KMS-11 (cell line): Measurements from ENCODE around the gene MRTFA.

Experiments
- H2AFZ ChIP-seq: fragments of 200-600 bp; sonication (generic); 2 replicates; pipeline ENCODE4 v1.6.1; 2016; ENCODE audit warnings: antibody characterized with exemption, mixed run types, low read depth
- H3K27ac ChIP-seq: fragments of 200-600 bp; sonication (generic); 2 replicates; pipeline ENCODE4 v1.6.1; 2016; ENCODE audit warnings: mild to moderate bottlenecking, mixed run types
- H3K27me3 ChIP-seq: fragments of 200-600 bp; sonication (generic); 2 replicates; pipeline ENCODE4 v1.6.1; 2017; ENCODE audit warnings: mild to moderate bottlenecking, low read depth, mixed run types, moderate library complexity; ENCODE audit not compliant: insufficient read depth
- H3K36me3 ChIP-seq: fragments of 200-600 bp; sonication (generic); 2 replicates; pipeline ENCODE4 v1.6.1; 2017; ENCODE audit warnings: mild to moderate bottlenecking, mixed run types; ENCODE audit not compliant: insufficient read depth
- H3K4me1 ChIP-seq: fragments of 200-600 bp; sonication (generic); 2 replicates; pipeline ENCODE4 v1.6.1; 2016; ENCODE audit warnings: mild to moderate bottlenecking, low read depth, mixed run types; ENCODE audit not compliant: poor library complexity, severe bottlenecking
- H3K4me2 ChIP-seq: fragments of 200-600 bp; sonication (generic); 2 replicates; pipeline ENCODE4 v1.7.0; 2016; ENCODE audit warnings: mild to moderate bottlenecking, mixed run types
- H3K4me3 ChIP-seq: fragments of 200-600 bp; sonication (generic); IDR thresholded peaks from 2 replicates; pipeline ENCODE4 v1.6.1; 2017; ENCODE audit warnings: low read depth, low read length, mixed read lengths; ENCODE audit not compliant: insufficient read depth
- H3K79me2 ChIP-seq: fragments of 200-600 bp; sonication (generic); 2 replicates; pipeline ENCODE4 v1.6.1; 2016; ENCODE audit warnings: low read depth, mixed run types; ENCODE audit not compliant: insufficient read depth
- H3K9ac ChIP-seq: fragments of 200-600 bp; sonication (generic); 2 replicates; pipeline ENCODE4 v1.6.1; 2016; ENCODE audit warnings: mild to moderate bottlenecking, mixed run types
- H4K20me1 ChIP-seq: fragments of 200-600 bp; sonication (generic); 2 replicates; pipeline ENCODE4 v1.6.1; 2016; ENCODE audit warnings: mild to moderate bottlenecking, mixed run types; ENCODE audit not compliant: insufficient read depth
- TF ChIP-seq, protein P1 (sequence below): fragments of 200-600 bp; sonication (generic); conservative IDR thresholded peaks from 2 replicates; pipeline ENCODE4 v1.6.1; 2017; ENCODE audit warnings: low read depth, mild to moderate bottlenecking, antibody characterized with exemption, low read length, moderate library complexity, mixed read lengths

Gene MRTFA

GRCh38 chr22:40519284-40519947, 117.1 kb downstream of the MRTFA start:
- Histone ChIP-seq H2AFZ (no peak overlapping the region), H3K27me3 (no peaks in the 10 kb centered on the region), H3K79me2 (no peaks in the 10 kb centered on the region; the same call in 1 of the 2 replicates), H3K4me1 (peaks cover 10% of the 10 kb centered on the region), H4K20me1 (no peaks in the 10 kb centered on the region), H3K9ac (no peak overlapping the region), H3K4me3 (no peak overlapping the region), H3K36me3 (no peaks in the 10 kb centered on the region), H3K4me2 (no peak overlapping the region; the same call in 1 of the 2 replicates), H3K27ac (no peak overlapping the region)
- TF ChIP-seq, protein P1, sequence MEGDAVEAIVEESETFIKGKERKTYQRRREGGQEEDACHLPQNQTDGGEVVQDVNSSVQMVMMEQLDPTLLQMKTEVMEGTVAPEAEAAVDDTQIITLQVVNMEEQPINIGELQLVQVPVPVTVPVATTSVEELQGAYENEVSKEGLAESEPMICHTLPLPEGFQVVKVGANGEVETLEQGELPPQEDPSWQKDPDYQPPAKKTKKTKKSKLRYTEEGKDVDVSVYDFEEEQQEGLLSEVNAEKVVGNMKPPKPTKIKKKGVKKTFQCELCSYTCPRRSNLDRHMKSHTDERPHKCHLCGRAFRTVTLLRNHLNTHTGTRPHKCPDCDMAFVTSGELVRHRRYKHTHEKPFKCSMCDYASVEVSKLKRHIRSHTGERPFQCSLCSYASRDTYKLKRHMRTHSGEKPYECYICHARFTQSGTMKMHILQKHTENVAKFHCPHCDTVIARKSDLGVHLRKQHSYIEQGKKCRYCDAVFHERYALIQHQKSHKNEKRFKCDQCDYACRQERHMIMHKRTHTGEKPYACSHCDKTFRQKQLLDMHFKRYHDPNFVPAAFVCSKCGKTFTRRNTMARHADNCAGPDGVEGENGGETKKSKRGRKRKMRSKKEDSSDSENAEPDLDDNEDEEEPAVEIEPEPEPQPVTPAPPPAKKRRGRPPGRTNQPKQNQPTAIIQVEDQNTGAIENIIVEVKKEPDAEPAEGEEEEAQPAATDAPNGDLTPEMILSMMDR: no peak

DNA sequence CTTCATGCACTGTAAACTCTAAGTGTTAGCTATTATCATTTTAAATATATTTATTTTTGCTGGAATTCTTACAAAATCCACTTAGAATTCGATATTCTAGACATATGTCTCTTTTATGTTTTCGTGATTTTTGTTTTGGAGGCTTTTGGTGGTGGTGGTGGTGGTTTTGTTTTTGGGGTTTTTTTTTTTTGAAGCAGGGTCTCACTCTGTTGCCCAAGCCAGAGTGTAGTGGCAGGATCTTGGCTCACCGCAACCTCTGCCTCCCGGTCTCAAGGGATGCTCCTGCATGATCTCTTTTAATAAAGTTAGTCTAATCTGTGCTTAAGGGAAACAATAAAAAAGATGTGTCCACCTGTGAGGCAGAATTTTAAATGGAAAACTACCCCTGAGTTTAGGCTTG, 117.7 kb downstream of the MRTFA start:
- Histone ChIP-seq H3K4me2 (no peak overlapping the region), H2AFZ (no peak overlapping the region), H3K27me3 (no peaks in the 10 kb centered on the region), H3K4me3 (no peak overlapping the region), H3K9ac (no peak overlapping the region), H3K36me3 (no peaks in the 10 kb centered on the region), H3K79me2 (no peaks in the 10 kb centered on the region; the same call in 1 of the 2 replicates), H4K20me1 (no peaks in the 10 kb centered on the region), H3K27ac (no peak overlapping the region), H3K4me1 (peaks cover 10% of the 10 kb centered on the region)
- TF ChIP-seq, protein P1: no peak

GRCh38 chr22:40517631-40518030, 118.9 kb downstream of the MRTFA start:
- H3K9ac ChIP-seq: no peak overlapping the region
- H2AFZ ChIP-seq: no peak overlapping the region
- H3K36me3 ChIP-seq: no peaks in the 10 kb centered on the region
- H3K27ac ChIP-seq: no peak overlapping the region
- H4K20me1 ChIP-seq: no peaks in the 10 kb centered on the region
- TF ChIP-seq, protein P1: no peak
- no peaks in the 10 kb centered on the region; the same call in 1 of the 2 replicates for H3K79me2 ChIP-seq
- no peak overlapping the region for H3K4me3 ChIP-seq
- H3K4me2 ChIP-seq: no peak overlapping the region
- peaks cover 10% of the 10 kb centered on the region for H3K4me1 ChIP-seq
- H3K27me3 ChIP-seq: no peaks in the 10 kb centered on the region

DNA sequence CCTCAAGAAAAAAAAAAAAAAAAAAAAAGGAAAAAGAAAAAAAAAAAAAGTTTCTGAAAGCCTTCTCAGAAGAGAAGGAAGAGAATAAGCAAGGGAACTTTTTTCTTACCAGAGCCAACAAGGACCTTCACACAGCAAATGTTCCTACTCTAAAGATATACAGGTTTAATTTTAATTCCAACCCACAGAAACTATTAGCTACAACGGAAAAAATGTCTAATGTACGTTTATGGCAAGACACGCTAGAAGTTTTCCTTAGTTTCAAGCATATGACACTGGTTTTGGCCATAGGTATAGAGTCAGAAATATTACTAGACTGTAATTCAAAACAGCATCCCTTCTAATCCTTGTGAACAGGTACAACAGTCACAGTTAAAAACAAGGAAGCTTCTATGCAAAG, 120.1 kb downstream of the MRTFA start:
- Histone ChIP-seq H3K27me3 (no peaks in the 10 kb centered on the region), H3K27ac (no peak overlapping the region), H3K4me3 (no peak overlapping the region), H3K36me3 (no peaks in the 10 kb centered on the region), H2AFZ (no peak overlapping the region), H3K79me2 (no peaks in the 10 kb centered on the region; the same call in 1 of the 2 replicates), H3K4me2 (no peak overlapping the region), H4K20me1 (no peaks in the 10 kb centered on the region), H3K4me1 (peaks cover 10% of the 10 kb centered on the region), H3K9ac (no peak overlapping the region)
- TF ChIP-seq, protein P1: no peak
